HG02642 (cell line): ENCODE results near the gene GINS2.

Source experiments
- ATAC-seq: cut with Tn5 transposase; IDR thresholded peaks from one replicate; pipeline ENCODE4 v1.9.1; 2021; ENCODE audit warnings: mild to moderate bottlenecking; ENCODE audit not compliant: unreplicated experiment, poor library complexity

GINS2 gene

DNA sequence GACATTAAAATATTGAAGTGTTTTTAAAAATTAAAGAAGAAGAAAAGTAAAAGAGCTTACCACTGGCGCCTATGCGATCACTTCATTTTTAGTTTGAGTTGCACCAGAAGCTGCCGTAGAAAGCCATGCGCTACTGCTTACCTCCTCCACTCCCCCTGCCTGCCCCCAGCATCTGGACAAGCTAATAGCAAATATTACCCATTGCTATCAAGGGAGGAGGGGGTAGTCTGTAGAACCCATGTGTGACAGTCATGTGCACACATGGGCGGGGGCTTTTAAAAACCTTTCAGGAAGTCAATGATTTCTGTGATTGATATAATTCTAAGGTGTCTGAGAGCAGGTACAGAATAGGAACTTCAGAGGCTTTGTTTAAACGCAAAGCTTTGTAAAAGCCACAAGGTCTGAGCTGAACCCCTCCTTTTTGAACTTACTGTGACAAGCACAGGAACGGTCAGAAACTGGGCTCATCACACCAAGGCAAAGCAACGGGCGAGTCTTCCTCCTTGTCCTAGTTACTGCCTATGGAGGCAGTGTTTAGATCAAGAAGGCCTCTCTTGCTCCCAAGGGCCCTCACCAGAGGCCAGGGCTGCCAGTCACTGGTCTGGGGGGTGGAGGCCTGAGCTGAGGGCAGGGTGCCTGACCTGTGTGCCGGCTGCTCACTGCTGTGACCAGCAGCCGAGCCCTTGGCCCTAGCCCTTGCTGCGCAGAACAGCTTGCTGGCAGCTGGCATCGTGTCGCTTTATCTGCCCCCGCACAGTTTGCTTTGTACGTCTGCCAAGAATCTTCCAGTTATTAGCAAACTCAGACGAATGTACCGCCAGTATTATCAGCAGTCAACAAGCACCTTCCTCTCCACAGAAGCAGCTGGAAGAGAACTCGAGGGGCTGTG is 15.0 kb downstream of the GINS2 start:
- no peak for ATAC-seq

DNA sequence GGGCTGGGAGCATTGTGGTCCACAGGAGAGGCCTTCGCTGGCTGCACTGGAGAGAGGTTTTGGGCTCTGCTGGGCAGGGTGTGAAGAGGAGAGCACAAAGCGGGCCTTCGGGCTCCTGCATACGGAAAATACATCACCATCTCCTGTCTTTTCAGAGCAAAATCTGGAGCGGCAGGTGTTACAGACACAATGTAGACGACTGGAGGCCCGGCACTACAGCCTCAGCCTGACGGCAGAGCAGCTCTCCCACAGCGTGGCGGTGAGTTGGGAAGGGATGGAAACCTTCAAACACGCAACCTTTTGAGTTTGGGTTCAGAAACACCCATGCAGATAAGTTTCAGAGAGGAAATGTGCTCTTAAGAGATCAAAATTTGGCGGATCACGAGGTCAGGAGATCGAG is 17.9 kb downstream of the GINS2 start:
- no peak for ATAC-seq

DNA sequence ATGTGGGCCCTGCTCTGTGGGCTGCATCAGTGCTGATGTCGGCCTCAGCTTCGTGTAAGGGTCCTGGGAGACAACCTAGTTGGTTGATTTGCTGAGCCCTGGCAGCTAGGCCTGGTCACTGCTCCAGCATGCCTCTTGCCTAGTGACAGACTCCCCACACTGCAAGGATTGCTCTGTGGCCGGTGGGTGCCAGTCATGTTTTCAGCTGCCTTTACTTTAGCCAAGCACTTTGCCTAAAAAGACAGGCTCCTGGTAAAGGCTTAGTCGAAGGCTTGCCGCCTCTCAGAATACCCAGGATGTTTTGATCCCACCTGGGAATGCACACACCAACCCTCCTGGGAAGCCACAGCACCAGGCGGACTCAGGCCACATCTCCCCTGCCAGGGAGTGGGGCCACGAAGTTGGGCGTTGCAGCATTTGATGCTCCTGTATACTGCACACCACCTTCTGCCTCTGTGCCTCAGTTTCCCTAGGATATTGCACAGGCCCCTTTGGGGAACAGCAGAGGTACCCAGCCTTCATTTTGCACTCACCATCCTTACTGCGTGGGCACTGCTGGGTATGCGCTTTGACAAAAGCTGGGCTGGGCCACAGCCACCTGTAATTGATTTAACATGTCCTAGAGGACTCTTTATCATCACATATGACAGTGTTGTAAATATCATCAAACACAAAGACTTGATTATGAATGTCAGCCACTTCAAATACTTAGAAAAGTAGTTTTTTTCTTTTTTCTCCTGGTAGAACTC is 19.9 kb downstream of the GINS2 start:
- no peak for ATAC-seq

DNA sequence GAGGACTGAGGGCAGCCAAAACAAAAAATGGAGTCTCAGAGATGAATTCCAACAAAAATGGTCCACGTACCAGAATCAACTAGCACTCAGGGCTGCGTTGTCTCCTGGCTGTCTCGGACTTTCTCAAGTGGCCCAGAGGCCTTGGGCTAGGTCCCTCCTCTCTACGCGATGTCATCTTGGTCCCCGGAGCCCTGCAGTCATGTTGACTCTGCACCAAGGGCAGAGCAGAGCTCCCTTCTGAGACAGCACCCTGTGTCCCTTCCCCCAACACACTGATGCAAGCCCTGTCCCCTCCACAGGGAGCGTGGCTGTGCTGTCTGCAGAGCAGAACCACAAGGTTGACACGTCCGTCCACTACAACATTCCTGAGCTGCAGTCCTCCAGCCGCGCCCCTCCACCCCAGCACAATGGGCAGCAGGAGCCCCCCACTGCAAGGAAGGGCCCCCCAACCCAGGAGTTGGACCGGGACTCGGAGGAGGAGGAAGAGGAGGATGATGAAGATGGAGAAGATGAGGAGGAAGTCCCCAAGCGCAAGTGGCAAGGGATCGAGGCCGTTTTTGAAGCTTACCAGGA is 20.8 kb downstream of the GINS2 start:
- ATAC-seq: no peak

DNA sequence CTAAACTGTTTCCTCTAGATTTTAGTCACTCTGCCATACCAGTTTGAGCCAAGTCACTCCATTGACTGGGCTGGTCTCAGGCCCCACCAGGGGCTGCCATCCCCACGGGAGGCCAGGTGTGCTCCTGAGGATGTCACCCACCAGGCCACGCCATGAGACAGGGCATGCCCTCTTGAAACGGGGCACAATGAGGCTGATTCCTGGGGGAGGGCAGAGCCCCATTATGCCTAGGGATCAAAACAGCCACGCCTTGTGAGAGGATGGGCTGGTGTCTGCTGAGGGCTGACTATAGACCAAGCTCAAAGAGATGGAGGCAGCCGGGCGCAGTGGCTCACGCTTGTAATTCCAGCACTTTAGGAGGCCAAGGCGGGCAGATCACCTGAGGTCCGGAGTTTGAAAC is 21.5 kb downstream of the GINS2 start:
- no peak for ATAC-seq

DNA sequence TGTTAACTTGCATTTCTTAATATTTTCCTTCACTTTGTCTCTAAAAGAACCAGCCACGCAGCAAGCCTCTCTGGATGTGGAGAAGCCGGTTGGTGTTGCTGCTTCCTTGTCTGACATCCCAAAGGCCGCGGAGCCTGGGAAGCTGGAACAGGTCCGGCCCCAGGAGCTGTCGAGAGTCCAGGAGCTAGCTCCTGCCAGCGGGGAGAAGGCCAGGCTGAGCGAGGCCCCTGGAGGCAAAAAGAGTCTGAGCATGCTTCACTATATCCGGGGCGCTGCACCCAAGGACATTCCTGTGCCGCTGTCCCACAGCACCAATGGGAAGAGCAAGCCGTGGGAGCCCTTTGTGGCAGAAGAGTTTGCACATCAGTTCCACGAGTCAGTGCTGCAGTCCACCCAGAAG is 22.8 kb downstream of the GINS2 start:
- no peak for ATAC-seq

DNA sequence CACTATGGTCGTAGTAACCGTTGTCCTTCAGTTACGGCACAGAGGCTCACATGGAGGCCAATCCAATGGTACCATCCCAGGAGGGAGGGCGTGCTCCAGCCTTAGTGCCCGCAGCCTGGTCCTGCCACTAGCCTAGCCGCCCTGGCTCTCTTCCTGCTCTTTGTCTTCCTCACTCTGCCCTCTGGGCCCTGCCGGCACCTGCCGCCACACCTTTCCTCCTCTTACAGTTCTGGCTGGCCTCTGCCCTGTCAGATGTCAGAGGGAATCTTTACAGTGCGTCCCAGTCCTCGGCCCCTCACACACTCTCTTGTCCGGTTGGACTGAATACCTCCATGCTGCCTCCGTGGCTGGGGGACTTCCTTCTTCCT is 23.4 kb downstream of the GINS2 start:
- no peak for ATAC-seq

DNA sequence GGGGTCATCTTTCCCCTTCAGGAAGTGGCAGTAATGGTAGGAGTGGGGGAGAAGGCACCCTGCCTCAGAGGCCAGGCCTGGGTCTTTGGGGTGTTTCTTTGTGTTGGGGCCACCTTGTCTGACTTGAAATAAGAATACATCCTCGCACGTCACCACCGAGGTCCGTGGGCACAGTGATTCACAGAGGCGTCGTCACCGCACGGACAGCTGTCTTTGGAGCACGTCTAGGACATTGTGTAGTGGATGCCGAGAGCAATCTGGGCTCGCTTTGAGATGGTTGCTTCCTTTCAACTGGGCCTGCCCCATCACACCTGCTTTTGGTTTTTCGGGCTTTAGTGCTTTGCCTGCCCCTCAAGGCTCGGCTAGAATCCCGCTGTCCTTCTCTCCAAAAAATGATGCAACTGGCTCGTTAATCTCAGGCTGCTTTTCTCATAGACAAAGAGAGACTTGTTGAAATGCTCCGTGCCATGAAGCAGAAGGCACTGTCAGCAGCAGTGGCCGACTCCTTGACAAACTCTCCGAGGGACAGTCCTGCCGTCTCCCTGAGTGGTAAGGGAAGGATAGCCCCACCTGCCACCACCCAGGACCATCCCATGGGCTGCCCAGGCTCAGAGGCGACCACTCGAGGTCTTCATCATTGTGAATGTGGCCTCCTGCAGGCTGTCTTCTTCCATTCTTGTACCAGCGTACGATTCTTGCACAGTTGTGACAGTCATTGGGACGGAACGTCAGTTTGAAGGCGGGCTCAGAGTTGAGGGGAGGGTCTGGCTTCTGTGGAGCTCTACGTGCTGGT is 24.0 kb downstream of the GINS2 start:
- no peak for ATAC-seq

DNA sequence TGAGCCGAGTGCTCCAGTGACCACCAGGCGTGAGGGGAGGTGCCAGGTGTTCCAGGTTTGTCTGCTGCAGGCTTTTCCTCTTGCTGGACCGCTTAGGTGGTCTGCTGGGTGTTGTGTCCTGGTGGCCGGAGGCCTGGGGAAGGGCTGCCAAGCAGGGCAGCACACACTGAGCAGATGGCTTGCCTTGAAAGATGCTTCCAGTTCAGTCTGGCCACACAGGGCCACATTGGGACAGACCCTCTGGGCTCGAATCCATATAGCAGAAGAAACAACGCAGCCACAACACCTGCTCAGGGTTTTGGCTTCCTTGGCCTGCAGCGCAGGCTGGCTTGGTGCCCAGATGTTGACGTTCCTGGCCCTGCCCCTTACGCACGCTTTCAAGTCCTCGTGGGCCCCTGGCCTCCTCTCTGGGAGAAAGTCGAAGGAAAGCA is 24.8 kb downstream of the GINS2 start:
- no peak for ATAC-seq

DNA sequence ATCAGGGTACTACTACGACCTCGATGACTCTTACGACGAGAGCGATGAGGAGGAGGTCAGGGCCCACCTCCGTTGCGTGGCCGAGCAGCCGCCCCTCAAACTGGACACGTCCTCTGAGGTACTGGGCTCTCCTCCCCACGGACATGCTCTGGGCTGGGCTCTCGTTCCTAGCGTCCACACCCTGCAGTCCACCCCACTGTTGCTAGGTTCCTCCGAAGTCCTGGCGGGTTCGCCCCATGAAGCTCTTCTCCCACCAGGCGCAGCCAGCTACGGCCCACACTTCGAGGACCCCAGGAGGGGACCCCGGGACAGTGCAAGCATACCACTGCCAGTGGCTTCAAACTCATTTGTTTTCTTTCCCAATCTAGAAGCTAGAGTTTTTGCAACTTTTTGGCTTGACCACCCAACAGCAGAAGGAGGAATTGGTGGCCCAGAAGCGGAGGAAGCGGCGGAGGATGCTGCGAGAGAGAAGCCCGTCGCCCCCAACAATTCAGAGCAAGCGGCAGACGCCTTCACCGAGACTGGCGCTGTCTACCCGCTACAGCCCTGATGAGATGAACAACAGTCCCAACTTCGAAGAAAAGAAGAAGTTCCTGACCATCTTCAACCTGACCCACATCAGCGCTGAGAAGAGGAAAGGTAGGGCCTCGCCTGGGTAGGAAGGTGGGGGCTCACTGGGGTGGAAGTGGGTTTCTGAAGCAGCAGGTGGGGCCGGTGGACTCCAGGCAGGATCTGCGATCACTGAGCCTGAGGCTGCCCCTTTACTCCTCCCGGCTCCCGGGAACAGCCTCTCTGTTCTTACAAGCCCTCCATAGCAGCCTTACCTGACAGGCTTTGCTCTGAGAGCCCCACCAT is 25.6 kb downstream of the GINS2 start:
- no peak for ATAC-seq

DNA sequence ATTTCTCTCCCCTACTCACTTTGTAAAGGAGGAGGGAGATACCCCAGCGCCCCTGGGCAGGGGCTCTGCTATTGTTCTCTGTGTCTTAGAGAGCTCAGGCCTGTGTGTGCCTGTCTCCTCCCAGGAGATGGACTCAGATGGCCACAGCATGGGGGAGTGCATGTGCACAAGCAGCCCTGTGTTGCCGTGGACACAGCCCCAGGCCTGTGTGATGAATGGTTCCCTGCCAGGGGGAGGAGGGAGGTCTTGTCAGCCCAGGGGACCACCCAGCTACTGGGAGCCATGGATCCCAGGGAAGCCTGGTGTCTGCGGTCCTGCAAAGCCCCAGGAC is 26.3 kb downstream of the GINS2 start:
- no peak for ATAC-seq

DNA sequence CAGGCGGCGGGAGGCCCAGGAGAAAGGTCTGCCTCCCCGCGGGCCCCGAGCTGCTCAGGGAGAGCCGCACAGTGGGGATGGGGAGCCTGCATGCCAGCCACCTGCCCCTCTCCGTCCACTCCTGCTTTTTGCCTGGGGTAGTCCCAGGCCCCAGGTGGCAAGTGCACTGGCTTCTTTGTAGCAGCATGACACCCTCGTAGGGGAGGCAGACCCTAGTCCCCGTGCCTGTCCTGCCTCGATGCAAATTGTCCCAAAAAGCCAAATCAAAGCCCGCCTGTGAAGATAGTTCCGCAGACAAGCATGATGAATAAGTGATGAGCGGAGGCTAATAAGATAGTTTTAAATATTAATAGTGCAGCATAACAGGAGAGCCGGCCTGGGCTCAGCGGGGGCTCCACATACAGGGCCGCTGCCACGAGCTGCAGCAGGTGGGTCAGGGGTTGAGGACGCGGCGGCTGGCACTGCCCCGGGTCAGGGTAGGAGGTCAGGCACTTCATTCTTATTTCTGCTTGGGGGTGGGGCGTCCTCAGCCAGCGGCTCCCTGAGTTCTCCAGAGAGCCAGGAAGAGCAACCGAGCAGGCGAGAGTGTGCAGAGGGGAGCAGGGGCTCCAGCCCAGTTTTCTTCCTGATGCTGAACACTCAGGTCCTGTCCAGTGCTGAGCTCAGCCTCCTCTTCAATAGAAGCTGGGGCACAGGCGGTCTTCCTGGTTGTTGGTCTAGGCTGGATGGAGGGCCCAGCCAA is 26.8 kb downstream of the GINS2 start:
- ATAC-seq: no peak

DNA sequence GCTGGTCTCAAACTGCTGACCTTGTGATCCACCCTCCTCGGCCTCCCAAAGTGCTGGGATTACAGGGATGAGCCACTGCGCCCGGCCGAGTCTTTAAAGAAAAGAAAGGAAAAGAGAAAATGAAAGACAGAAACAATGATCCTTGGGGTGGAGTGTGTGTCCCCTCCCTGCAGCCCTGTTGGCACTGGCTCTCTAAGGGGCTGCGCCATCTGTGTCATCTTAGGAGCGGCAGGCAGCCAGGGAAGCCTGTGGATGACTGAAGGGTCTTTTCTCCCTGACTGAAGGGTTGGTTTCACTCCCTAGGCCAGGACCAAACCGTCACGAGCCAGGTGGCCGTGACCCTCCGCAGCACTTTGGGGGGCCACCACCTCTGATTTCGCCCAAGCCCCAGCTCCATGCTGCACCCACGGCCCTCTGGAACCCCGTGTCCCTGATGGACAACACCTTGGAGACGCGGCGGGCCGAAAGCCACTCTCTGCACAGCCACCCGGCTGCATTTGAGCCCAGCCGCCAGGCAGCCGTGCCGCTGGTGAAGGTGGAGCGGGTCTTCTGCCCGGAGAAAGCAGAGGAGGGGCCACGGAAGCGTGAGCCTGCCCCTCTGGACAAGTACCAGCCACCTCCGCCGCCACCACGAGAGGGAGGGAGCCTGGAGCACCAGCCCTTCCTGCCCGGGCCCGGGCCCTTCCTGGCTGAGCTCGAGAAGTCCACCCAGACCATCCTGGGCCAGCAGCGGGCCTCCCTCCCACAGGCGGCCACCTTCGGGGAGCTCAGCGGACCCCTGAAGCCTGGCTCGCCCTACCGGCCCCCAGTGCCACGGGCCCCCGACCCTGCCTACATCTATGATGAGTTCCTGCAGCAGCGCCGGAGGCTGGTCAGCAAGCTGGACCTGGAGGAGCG is 27.7 kb downstream of the GINS2 start:
- no peak for ATAC-seq

DNA sequence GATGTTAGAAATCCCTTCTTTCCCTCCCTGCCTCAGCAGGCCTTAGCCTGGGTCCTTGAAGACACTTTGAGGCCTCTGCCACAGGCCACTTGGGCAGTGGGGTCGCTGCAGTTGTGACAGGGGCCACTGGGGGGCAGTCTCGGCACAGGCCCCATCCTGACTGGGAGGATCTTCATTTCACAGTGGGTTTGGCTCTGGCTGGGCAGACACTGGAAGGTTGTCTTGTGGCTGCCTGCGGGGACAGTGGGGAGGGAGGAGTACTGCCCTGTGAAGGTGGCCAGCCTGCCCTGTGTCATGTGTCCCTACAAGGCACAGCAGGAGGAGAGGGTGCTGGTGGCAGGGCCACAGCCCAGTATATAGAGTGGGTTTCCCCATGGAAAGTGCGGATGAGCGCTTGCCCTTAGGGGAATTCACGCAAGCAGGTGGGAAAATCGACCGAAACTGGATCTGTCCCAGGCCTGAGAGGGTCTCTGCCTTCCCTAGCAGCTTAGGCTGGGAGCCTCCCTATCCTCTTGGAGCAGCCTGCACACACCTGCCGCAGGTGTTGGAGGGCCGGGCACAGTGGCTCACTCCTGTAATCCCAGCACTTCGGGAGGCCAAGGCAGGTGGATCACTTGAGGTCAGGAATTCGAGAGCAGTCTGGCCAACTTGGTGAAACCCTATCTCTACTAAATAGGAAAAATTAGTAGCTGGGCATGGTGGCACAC is 28.8 kb downstream of the GINS2 start:
- peak; percentile 46 for ATAC-seq

DNA sequence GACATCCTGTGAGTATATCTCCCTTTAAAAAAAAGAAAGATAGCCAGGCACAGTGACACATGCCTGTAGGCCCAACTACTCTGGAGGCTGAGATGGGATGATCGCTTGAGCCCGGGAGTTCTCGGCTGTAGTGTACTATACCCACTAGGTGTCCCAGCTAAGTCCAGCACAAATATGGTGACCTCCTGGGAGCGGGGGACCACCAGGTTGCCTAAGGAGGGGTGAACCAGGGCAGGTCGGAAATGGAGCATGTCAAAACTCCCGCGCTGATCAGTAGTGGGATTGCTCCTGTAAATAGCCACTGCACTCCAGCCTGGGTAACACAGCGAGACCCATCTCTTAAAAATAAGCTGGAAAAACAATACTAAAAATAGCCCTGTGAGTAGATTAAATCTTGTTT is 29.4 kb downstream of the GINS2 start:
- no peak for ATAC-seq

DNA sequence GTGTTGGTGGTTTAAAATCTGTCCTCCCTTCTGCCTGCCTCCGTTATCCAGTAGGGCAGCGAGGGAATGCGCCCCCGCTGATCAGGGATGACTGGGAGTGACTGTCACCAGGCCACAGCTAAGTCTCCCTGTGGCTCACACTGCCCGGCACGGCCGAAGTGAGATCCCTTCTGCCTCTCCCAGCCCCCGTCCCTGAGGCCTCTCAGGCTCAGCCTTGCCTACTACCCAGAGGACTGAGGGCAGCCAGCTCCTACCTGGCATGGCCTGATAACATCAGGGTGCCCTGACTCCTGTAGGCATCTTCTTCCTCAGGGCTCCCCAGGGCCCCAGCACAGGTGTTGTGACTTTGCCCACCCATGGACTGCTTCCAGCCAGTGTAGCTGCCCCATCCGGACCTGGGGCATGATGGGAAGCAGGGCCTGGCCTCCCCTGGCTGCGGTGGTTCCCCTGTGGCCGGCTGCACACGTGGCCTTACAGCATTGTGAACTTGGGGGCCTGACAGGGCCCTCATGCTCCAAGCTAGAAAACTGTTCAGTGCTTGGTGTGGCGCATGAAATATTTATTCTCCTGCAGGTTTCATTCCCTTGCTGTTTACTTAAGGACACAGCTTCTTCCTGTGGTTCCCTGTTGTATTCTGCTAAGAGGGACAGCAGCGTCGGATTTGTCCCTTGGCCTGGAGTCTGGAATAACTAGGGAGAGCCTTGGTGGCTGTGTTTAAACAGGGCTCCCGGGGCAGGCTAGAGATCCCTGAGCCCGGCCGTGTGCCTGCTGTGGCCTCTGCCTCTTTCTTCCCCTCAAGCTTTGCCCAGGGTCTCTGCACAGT is 30.0 kb downstream of the GINS2 start:
- ATAC-seq: no peak

DNA sequence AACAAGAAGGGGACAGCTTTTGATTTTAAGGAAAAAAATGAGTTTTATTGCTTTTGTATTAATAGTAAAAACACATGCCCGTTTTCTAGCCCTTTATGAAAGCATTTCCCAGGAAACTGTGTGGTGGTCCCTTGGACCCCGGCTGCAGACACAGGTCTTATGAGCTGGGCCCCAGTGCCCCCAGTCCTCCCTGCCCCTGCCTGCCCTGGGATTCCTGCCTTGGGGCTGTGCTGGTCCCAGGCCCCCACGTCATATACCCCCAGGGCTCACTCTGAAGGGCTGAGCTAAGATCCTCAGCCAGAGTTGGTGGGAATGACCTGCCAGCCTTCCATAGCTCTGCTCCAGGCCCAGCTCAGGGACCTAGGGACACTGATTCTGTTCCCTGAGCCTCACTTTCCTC is 30.8 kb downstream of the GINS2 start:
- ATAC-seq: no peak
